Measurements from ENCODE around the gene TAOK1.

DNA sequence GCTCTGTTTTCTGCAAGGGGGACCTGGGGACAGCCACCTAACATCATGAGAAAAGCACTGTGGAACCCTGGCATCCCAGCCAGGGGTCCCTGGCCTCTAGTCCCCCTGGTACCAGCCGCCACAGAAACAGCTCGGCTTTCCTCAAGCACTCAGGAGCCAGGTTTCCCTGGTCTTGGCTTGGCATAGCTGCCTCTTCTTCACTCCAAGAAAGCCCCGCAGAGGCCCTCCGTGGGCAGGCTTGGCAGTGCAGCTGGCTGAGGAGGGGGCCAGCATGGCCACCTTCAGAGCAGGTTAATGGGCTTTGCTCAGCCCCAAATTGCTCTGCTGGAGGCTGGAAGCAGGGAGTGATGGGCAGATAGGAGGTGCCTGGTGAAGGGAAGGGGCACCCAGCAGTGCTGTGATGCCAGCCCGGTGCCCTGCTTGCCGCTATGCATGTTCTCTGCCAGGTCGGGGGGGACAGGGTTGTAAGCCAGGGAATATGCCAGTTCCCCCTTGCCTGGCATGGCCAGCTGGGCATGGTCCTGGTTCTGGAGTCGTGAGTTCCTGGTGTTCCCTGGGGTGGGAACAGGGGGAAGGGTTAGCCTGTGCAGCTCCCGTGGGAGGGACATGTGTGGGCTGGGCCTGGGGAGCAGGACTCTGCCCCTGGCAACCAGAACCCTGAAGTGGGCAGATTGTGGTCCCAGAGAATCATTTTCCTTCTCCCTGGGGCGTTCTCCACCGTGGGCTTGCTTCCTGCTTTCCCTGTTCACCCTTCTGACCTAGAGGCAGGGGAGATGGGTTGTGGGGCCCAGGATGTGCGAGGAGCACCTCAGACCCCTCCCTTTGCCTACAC is 206.0 kb downstream of the TAOK1 start:
- TF ChIP-seq, protein P1, sequence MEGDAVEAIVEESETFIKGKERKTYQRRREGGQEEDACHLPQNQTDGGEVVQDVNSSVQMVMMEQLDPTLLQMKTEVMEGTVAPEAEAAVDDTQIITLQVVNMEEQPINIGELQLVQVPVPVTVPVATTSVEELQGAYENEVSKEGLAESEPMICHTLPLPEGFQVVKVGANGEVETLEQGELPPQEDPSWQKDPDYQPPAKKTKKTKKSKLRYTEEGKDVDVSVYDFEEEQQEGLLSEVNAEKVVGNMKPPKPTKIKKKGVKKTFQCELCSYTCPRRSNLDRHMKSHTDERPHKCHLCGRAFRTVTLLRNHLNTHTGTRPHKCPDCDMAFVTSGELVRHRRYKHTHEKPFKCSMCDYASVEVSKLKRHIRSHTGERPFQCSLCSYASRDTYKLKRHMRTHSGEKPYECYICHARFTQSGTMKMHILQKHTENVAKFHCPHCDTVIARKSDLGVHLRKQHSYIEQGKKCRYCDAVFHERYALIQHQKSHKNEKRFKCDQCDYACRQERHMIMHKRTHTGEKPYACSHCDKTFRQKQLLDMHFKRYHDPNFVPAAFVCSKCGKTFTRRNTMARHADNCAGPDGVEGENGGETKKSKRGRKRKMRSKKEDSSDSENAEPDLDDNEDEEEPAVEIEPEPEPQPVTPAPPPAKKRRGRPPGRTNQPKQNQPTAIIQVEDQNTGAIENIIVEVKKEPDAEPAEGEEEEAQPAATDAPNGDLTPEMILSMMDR (IDR thresholded peaks at IDR 0.05): no peak
- no peak for TF ChIP-seq POLR2A (IDR thresholded peaks at IDR 0.05)
- no peak for TF ChIP-seq EP300 (IDR thresholded peaks at IDR 0.05; ENCODE audit: low read depth)
- TF ChIP-seq POLR2AphosphoS5 (IDR thresholded peaks at IDR 0.05): no peak
